GM12873 (cell line): ENCODE data around the gene DDI2.

Experiments used
- TF ChIP-seq, protein P1 (sequence below): IDR thresholded peaks from 2 replicates; pipeline ENCODE4 v1.5.1; 2012; ENCODE audit warnings: low read depth, mild to moderate bottlenecking, moderate library complexity, low read length, control low read depth; ENCODE audit not compliant: insufficient read depth; ENCODE audit errors: missing control alignments

The DDI2 gene

DNA sequence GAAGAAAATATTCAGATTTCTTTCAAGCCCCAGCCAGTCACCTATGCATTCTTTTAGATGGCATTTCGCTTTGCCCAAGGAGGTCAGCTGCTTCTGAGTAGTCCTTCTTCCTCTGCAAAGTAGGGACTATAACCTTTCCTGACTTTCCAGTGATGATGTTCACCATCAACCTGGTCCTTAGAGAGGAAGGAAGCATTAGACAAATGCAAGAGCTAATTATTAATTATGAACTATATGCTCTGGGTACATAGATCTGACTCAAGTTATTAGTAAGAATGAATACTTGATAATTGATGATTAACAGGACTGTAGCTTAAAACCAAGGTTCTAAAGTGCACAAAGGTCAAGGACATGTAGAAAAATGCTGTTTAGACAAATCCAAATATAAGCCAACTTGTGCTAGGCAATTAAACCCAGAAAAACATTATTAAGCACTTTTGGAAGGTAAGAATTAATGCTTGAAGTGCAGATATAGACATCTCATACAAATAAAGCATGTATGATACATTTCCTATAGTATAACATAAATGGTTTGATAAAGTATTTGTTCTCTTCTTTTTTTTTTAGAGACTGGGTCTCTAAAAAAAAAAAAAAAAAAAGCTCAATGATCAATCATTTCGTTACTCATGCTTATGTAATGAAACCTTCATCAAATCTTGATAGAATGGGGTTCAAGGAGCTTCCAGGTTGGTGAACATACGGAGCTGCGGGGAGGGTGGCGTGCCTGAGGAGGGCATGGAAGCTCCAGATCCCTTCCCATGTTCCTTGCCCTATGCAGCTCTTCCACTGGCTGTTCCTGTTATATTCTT is 21.2 kb upstream of the DDI2 start:
- TF ChIP-seq, protein P1, sequence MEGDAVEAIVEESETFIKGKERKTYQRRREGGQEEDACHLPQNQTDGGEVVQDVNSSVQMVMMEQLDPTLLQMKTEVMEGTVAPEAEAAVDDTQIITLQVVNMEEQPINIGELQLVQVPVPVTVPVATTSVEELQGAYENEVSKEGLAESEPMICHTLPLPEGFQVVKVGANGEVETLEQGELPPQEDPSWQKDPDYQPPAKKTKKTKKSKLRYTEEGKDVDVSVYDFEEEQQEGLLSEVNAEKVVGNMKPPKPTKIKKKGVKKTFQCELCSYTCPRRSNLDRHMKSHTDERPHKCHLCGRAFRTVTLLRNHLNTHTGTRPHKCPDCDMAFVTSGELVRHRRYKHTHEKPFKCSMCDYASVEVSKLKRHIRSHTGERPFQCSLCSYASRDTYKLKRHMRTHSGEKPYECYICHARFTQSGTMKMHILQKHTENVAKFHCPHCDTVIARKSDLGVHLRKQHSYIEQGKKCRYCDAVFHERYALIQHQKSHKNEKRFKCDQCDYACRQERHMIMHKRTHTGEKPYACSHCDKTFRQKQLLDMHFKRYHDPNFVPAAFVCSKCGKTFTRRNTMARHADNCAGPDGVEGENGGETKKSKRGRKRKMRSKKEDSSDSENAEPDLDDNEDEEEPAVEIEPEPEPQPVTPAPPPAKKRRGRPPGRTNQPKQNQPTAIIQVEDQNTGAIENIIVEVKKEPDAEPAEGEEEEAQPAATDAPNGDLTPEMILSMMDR: no peak

DNA sequence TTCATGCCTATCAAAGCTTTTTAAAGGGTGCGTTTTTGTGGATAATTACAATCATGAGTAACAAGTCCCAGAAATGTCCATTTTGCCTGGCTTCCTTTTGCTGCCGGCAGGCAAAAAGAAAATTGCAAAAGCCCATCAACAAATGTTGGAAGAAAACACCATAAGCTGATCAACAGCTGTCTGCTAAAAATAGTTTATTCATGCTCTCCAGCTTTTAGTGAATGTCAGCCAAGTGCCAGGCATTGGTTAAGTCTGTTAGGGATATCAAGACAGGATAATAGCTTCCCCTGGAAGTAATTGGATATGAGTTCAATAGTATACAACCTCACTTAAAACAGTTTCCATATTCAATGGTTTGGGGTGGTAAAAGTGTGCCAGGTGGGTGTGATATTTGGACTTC is 18.8 kb upstream of the DDI2 start:
- TF ChIP-seq, protein P1: no peak

DNA sequence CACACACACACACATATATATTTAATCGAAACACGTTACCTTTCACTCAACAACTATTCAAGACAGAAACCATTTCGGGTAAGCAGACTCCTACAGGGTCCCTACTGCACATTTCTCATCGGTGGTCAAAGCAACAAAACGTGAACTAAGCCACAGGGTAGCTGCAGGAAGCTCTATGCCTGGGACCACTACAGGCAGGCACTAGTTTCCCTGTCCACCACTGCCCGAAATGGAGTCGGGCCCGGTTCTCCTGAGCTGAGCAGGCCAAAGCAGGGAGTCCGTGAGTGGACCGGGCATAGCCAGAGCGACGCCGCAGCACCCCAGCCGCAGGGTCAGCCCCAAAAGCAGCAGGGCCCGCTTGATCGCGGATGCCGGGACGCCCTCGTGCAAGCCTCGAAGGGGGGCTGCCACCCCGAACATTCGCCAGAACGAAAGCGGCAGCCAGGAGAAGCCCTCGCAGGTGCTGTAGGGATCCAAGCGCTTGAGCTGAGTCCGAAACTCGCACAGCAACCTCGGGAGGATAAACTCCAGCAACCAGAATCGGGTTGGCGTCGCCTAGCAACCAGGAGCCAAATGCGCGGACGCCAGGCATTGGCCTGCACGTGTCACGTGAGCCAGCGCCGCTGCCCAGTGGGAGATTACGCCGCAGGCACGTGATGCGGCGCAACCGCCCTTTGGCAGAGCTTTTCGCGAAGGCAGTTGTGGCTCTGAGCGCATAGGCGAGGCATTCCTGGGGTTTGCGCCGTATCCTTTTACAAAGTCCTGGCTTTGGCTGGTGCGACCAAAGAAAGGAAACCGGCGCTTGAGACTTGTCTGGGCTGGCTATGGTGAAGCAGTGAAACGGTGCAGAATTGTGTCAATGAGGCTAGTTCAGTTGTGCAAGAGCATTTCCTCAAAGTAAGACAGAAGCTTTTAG is 13.9 kb upstream of the DDI2 start:
- TF ChIP-seq, protein P1: no peak

DNA sequence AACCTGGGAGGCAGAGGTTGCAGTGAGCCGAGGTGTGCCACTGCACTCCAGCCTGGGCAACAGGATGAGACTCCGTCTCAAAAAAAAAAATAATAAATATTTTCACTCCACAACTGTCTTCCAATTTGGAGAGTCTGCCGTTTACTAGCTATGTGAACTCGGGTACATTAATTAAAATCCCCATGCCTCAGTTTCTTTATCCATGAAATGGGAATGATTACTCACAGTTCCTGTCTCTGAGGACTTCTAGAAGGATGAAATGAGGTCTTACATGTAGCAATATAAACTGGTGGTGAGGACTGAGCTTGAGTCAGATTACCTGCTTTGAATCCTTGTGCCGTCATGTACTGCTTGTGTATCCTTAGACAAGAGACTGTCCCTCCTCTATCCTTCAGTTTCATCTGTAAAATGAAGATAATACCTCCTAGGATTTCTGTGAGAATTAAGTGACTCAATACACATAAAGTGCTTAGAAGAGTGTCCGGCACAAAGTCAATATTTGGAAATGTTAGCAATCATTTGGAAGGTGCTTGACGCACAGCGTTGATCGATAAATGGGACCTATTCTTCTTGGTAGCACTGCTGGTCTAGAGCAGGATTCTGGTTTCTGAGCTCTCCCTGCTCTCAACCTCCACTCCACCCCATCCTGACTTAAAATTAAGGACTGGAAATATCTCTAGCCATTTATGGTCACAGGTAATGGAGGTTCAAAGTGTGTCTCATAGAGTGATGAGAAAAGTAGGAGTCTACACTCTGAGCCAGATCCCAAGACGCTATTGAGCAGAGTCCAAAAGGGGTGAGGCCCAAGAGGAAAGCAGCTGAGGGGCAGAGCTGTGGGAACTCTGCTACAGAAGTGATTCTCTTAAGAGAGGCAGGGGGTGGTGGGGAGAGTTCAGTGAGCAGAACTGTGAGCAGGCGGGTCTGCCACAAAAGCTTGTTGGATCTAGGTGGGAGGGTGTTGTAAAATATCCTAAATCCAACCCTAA is 11.6 kb upstream of the DDI2 start:
- TF ChIP-seq, protein P1: no peak

DNA sequence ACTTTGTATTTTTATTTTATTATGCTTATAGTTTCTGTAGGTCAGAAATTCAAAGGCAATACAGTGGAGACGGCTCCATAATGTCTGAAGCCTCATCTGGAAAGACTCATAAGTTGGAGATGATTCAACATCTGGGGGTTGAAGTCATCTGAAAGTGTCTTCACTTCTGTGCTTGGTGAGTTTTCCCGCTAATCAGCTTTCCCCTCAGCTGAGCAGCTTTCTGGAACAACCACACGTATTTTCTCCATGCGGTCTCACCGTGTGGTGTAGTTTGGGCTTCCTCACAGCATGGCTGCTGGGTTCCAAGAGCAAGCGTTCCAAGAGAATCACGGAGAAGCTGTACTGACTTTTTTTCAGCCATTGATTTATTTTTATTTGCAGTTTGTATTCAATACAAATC is 7.6 kb upstream of the DDI2 start:
- TF ChIP-seq, protein P1: no peak

DNA sequence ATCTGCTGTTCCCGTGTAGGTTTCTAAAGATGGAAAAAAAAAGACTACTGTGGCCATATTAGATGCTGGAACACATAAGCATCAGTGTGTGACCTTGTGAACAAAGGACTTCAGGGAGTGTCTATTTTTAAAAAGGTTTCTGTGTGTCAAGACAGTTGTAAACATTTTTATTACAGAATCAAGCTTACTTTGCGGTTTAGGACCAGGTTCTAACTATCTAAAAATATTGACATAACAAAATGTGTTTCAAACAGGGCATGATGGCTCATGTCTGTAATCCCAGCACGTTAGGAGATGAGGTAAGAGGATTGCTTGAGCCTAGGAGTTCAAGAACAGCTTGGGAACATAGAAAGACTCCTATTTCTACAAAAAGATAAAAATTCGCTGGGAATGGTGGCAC is 7.1 kb upstream of the DDI2 start:
- TF ChIP-seq, protein P1: no peak
